Loucy (cell line): Measurements from ENCODE around the gene MED13L.

Experiments
- H2AFZ ChIP-seq: fragments of 200-600 bp; sonication (generic); 2 replicates; pipeline ENCODE4 v1.6.0; 2016; ENCODE audit warnings: antibody characterized with exemption, mild to moderate bottlenecking, low read length, moderate library complexity
- H3F3A ChIP-seq: fragments of 200-600 bp; 2 replicates; pipeline ENCODE4 v1.6.0; 2016; ENCODE audit warnings: antibody characterized with exemption, low read depth, mild to moderate bottlenecking
- H3K27me3 ChIP-seq: fragments of 200-600 bp; sonication (generic); 2 replicates; pipeline ENCODE4 v1.6.1; 2014; ENCODE audit warnings: low read length, mild to moderate bottlenecking; ENCODE audit not compliant: insufficient read depth, poor library complexity, severe bottlenecking
- H3K36me3 ChIP-seq: fragments of 200-600 bp; sonication (generic); 2 replicates; pipeline ENCODE4 v1.6.1; 2016; ENCODE audit warnings: low read length; ENCODE audit not compliant: insufficient read depth
- H3K4me1 ChIP-seq: fragments of 200-600 bp; sonication (generic); 2 replicates; pipeline ENCODE4 v1.5.1; 2014; ENCODE audit warnings: low read length, mild to moderate bottlenecking; ENCODE audit not compliant: insufficient read depth, poor library complexity, severe bottlenecking
- H3K4me2 ChIP-seq: fragments of 200-600 bp; sonication (generic); 2 replicates; pipeline ENCODE4 v1.6.0; 2014; ENCODE audit warnings: antibody characterized with exemption, low read length, low read depth, mild to moderate bottlenecking; ENCODE audit not compliant: poor library complexity, severe bottlenecking
- H3K4me3 ChIP-seq: fragments of 200-600 bp; sonication (generic); 2 replicates; pipeline ENCODE4 v1.5.1; 2014; ENCODE audit warnings: low read length, mild to moderate bottlenecking, mixed read lengths; ENCODE audit not compliant: poor library complexity, severe bottlenecking
- H3K79me2 ChIP-seq: fragments of 200-600 bp; sonication (generic); 2 replicates; pipeline ENCODE4 v1.6.1; 2014; ENCODE audit warnings: low read length; ENCODE audit not compliant: insufficient read depth
- H3K9ac ChIP-seq: fragments of 200-600 bp; sonication (generic); 2 replicates; pipeline ENCODE4 v1.6.0; 2014; ENCODE audit warnings: mild to moderate bottlenecking, low read depth, low read length, moderate library complexity; ENCODE audit not compliant: poor library complexity, severe bottlenecking
- H3K9me2 ChIP-seq: fragments of 200-600 bp; sonication (generic); replicated peaks from 2 replicates; pipeline ENCODE4 v1.6.1; 2016; ENCODE audit warnings: low read depth, low read length, mixed read lengths
- H3K9me3 ChIP-seq: fragments of 200-600 bp; sonication (generic); 2 replicates; pipeline ENCODE4 v1.6.1; 2014; ENCODE audit warnings: mild to moderate bottlenecking, antibody characterized with exemption, low read length, low read depth; ENCODE audit not compliant: insufficient read depth
- H4K20me1 ChIP-seq: fragments of 200-600 bp; sonication (generic); 2 replicates; pipeline ENCODE4 v1.6.0; 2014; ENCODE audit warnings: antibody characterized with exemption, low read length, mild to moderate bottlenecking; ENCODE audit not compliant: insufficient read depth, poor library complexity, severe bottlenecking
- CTCF ChIP-seq: fragments of 200-600 bp; sonication (generic); conservative IDR thresholded peaks from 2 replicates; pipeline ENCODE4 v1.5.1; 2014; ENCODE audit warnings: mild to moderate bottlenecking, antibody characterized with exemption, low read length
- EZH2phosphoT487 ChIP-seq: fragments of 200-600 bp; IDR thresholded peaks from 2 replicates; pipeline ENCODE4 v1.6.1; 2018; ENCODE audit warnings: antibody characterized with exemption, mild to moderate bottlenecking, moderate library complexity, borderline replicate concordance

The MED13L gene

GRCh38 chr12:116104167-116104767 lies 173.2 kb downstream of the MED13L start:
- Histone ChIP-seq H3K4me1 (no peaks in the 10 kb centered on the region), H3K36me3 (peaks cover 14% of the 10 kb centered on the region), H3F3A (no peaks in the 10 kb centered on the region), H3K4me3 (no peak overlapping the region), H2AFZ (no peak overlapping the region), H3K9me2 (no peaks in the 10 kb centered on the region), H3K27me3 (no peaks in the 10 kb centered on the region), H4K20me1 (peaks cover 4% of the 10 kb centered on the region), H3K9me3 (no peaks in the 10 kb centered on the region), H3K79me2 (peaks cover 42% of the 10 kb centered on the region), H3K4me2 (no peak overlapping the region), H3K9ac (no peak overlapping the region)
- TF ChIP-seq CTCF, result no peak
- no peak for TF ChIP-seq EZH2phosphoT487

GRCh38 chr12:116101991-116102390 lies 175.5 kb downstream of the MED13L start:
- TF ChIP-seq EZH2phosphoT487 (no peak), CTCF (no peak)
- H3K9me2 ChIP-seq, result no peaks in the 10 kb centered on the region
- peaks cover 59% of the 10 kb centered on the region for H3K79me2 ChIP-seq
- no peaks in the 10 kb centered on the region for H3K27me3 ChIP-seq
- no peaks in the 10 kb centered on the region for H3K9me3 ChIP-seq
- peaks cover 10% of the 10 kb centered on the region; the same call in 1 of the 2 replicates for H3K36me3 ChIP-seq
- H3K4me3 ChIP-seq, result no peak overlapping the region
- no peak overlapping the region for H3K9ac ChIP-seq
- no peak overlapping the region for H2AFZ ChIP-seq
- H4K20me1 ChIP-seq, result peaks cover 4% of the 10 kb centered on the region
- H3F3A ChIP-seq, result 0 out of 2 replicates have a peak, but pooled peaks cover 3% of the 10 kb centered on the region
- no peak overlapping the region for H3K4me2 ChIP-seq
- H3K4me1 ChIP-seq, result no peaks in the 10 kb centered on the region

GRCh38 chr12:116099652-116100432 lies 177.7 kb downstream of the MED13L start:
- no peak overlapping the region for H3K4me3 ChIP-seq
- H3K9ac ChIP-seq, result no peak overlapping the region
- no peaks in the 10 kb centered on the region; the same call in 1 of the 2 replicates for H3K36me3 ChIP-seq
- H3K4me2 ChIP-seq, result no peak overlapping the region
- H3K9me2 ChIP-seq, result no peaks in the 10 kb centered on the region
- H4K20me1 ChIP-seq, result peaks cover 4% of the 10 kb centered on the region
- no peaks in the 10 kb centered on the region for H3K4me1 ChIP-seq
- peaks cover 59% of the 10 kb centered on the region for H3K79me2 ChIP-seq
- no peak for TF ChIP-seq EZH2phosphoT487
- no peak for TF ChIP-seq CTCF
- no peak overlapping the region for H2AFZ ChIP-seq
- H3K27me3 ChIP-seq, result no peaks in the 10 kb centered on the region
- H3K9me3 ChIP-seq, result no peaks in the 10 kb centered on the region
- 0 out of 2 replicates have a peak, but pooled peaks cover 3% of the 10 kb centered on the region for H3F3A ChIP-seq
